HG02840 (cell line): Measurements from ENCODE around the gene ZSWIM6.

Experiments used
- ATAC-seq: cut with Tn5 transposase; IDR thresholded peaks from one replicate; pipeline ENCODE4 v1.9.1; 2021; ENCODE audit warnings: mild to moderate bottlenecking, moderate library complexity, moderate number of reproducible peaks; ENCODE audit not compliant: unreplicated experiment, low FRiP score

The ZSWIM6 gene

DNA sequence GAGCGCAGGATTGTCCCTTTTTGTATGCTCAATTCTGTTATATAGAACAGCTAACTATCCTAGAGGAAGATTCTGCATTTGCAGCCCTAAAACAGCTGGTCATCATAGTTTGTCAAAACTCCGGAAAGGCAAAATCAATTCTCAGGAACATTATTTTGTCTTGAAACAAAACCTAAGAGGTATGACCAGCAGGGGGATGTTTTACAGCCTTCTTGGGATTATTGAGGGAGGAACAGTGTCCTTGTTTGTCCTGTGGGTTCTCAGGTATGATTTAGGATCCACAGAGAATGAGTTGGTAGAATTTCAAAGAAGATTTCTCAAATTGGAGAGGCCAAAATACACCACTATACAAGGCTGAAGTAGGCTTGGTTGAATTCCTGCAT is 136.4 kb downstream of the ZSWIM6 start:
- no peak for ATAC-seq

DNA sequence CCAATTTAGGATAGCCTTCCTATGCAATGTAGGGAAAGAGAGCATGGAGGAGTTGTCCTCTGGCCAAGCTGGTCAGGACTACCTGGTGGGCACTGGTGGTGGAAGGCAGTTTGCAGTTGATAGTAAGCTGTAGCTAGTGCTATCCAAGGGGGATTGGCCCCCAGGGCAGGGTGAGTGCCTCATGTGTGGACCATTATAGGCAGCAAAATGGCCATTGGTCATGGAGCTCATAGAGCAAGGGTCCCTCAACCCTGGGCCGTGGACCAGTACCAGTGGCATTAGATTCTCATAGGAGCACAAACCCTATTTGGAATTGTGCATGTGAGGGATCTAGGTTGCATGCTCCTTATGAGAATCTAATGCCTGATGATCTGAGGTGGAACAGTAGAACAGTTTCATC is 139.3 kb downstream of the ZSWIM6 start:
- no peak for ATAC-seq

DNA sequence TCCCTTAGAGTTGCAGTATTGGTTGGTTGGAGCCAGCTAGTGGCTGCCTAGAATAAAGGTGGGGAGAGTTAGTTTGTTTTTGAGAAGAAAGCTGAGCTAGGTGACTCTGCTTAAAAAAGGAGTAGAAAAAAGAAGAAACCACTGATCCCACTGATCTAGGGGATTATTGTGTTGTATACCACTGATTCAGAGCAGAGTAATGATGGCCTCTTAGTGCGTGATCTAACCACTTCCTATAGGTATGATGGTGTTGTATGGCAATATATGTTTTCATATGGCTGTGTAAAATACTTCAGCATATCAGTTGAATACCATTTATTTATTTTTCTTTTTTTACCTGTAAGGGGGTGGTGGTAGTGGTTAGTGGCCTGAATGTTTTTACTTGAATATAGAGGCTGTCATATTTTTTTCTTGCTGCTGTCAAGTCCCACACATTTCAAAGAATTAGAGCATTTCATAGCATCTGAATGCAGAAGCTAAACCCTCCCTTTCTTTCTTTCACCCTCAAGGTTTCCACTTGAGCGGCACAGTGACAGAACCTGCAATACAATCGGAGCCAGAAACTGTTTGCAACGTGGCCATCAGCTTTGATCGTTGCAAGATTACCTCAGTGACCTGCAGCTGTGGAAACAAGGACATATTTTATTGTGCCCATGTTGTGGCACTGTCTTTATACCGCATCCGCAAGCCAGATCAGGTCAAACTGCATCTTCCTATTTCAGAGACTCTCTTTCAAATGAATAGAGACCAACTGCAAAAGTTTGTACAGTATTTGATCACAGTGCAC is 140.3 kb downstream of the ZSWIM6 start:
- ATAC-seq, result no peak

DNA sequence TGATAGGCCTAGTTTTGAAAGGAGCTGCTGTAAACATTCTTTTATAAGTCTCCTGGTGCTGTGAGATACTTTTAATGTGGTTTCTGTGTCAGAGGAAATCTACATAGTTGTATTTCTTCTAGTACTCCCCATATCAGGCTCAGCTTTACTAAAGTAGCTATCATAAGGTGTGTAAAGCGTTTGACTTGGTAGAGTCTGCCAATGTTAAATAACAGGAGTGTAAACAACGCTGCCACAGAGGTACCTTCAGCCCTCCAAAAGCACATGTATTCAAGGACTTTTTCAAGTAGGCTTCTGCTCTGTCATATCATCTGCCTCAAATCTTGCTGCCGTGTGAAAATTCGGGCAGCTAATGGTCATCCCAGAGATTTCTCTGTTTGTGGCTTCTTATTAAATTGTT is 142.7 kb downstream of the ZSWIM6 start:
- ATAC-seq, result no peak

DNA sequence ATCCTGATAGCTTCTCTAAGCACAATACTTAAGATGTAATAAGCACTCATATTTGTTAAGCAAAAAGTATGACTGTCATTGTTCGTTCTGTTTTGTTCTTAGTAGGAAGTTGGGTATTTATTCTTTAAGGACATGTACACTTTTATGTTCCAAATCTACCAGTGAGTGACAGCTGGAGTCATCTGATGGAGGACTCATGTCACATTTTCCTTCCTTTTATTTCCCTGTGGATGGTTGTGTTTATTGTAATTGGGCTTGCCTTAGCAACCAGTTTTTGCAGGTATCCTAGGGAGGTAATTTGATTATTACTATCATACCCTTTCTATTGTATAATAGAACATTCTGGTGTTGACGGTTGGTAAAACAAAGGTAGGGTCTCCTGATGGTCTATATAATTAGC is 145.7 kb downstream of the ZSWIM6 start:
- no peak for ATAC-seq

DNA sequence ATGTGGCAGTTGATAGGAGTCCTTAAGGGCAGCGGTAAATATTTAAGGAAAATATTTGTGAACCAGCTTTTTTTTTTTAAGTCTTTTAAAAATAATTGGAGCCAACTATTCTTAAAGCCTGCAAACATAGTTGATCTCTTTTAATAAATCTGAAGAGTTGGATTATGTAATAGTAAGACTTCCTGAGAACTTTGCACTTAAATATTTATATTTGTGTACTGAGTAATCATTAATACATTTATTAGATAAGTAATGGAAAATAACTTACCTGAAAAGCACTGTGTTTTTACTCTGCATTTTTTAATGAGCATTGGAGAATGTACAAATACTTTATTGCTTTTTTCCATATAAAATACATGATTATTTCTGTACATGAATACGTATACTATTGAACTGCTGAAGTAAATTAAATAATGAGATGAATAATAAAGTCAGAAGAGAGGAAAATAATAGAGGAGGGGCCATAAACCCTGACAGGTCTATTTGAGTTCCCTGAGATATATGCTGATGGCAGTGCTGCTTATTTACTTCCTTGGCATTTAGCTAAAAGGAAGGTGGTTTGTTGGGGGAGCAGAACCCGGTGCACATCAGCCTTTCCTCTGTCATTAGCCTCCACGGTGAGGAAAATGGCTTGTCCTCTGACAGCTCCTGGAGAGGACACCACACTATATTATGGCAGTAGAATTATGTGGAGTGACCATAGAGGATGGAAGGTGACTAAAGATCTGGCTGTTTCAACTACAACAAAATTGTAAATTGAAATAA is 148.0 kb downstream of the ZSWIM6 start:
- no peak for ATAC-seq

DNA sequence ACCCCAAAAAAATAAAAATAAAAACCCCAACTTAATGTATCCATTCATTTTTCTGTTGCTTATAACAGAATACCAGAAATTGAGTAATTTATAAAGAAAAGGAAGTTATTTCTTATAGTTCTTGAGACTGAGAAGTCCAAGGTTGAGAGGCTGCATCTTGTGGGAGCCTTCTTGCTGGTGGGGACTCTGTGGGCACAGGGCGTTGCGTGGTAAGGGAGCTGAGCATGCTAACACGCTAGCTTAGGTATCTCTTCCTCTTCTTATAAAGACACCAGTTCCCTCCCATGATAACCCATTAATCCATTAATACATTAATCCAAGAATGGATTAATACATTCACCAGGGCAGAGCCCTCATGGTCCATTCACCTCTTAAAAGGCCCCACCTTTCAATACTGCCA is 150.9 kb downstream of the ZSWIM6 start:
- ATAC-seq, result no peak

DNA sequence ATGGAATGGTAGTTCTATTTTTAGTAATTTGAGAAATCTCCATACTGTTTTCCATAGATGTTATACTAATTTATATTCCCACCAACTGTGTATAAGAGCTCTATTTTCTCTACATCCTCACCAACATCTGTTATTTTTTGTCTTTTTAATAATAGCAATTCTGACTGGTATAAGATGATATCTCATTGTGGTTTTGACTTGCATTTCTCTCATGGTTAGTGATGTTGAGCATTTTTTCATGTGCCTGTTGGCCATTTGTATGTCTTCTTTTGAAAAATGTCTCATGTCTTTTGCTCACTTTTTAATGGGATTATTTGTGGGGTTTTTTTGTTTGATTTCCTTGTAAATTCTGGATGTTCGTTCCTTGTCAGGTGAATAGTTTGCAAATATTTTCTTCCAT is 154.4 kb downstream of the ZSWIM6 start:
- no peak for ATAC-seq

DNA sequence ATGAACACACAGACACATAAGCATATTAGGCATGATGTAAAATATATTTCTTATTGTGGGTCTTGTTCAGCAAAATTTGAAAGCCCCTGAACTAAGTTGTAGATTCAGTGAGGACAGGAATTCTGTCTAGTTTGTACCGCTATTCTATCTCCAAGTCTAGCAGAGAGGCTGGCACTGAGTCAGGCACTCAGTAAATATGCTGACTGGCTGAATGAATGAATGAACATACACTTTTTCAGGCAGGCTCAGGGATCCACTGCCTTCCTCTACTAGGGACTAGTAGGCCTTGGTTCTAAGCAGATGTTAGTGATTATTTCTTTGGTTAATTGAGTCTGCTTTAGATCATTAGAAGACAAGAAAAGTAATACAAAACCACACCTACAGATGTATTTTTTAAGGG is 157.5 kb downstream of the ZSWIM6 start:
- no peak for ATAC-seq

DNA sequence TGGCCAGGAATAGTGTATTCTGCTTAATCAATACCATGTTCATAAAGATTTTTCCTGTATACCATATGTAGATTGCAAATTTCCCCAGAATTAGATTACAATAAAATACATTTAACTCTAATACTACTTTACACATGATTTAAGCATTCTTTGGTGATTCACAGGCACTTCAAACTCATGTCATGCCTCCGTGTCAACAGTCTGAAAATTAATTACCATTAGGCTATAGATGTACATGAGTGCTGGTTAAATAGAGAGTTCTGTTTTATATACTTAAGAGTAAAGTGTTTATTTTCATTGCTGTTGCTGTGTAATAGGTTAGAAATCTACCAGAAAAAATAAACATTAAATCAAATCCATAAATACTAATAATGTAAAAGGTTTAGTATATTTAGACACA is 159.8 kb downstream of the ZSWIM6 start:
- no peak for ATAC-seq

DNA sequence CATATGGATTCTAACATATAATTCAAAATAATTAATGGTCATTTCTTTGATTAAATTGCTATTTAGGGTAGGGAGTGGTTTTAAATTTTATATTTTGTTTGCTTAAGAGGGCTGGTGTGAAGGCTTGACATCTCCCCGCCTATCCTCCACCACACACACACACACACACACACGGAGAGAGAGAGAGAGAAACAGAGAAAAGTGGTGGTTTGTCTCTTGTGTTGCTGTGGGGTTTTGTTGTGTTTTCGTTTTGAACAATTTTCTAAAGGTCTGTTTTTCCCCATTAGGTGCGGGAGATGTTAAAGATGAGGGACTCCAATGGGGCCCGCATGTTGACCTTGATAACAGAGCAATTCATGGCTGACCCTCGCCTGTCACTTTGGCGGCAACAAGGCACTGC is 161.9 kb downstream of the ZSWIM6 start:
- no peak for ATAC-seq

DNA sequence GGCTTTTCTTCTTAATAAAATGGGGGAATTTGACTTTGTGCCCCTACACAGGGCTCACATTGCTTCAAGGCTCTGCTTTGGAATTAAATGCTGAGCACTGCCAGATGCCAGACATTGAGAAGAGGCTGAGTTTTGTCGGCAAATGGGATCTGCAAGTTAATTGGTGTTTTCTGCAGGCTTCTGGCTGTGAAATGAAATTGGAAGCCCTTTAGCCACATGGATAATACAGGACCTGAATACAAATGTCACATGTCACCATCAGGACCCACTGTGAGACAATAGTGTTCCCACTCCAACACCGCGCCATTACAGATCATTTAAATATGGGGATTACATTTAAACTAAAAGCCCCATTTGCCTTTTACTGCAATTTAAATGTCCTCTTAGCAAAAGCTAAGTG is 164.4 kb downstream of the ZSWIM6 start:
- ATAC-seq, result no peak

DNA sequence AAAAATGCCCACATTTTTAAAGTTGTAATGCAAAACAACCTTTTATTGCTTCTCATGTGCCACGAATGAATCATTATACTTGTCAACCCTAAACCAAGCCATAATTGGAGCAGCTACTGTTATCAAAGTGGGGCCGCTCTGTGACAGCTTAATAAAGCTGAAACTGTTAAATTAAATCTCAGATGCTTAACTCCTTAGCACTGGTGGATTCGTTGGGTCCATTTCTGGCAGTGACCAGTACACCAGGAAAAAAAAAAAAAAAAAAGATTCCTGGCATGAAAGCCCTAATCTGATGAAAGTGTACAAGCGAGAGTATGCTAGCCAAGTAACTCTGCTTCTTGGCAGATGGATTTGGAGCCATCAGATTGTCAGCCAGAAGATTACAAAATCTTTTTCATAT is 164.8 kb downstream of the ZSWIM6 start:
- ATAC-seq, result no peak

DNA sequence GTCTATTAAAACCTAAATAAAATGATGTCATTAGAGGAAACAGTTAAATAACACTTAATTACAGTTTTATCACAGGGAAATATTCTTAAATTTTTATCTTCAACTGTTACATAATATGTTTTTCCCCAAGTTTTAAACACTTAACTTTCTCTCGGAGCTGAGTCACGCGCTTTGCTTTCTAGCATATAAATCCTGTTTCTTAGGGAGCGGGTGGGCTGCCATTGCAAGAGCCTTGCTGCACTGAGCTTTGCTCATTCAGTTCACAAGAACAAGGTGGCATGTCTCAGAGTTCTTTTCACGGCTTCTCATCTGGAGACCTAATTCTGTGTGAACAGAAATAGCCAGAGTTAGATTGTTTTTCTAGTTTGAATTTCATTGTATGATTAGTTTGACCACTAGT is 166.1 kb downstream of the ZSWIM6 start:
- no peak for ATAC-seq

DNA sequence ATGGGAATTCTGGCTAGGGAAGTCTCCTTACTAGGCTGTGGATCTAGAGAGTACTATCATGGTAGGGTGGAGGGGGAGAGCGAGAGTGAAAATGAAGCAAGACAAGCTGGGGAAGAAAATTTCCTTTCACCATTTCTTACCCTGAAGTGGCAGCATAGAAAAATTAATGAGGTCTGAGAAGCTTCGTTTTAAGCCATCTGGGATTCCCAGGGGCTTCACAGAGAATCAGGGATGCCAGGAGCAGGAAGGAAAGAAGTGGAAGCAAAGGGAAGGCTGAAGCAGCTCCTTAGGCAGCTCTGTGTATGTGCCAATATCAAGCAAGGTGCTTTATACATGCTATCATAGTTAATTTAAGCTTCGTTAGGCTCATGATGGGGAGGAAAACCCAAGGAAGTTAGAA is 169.9 kb downstream of the ZSWIM6 start:
- no peak for ATAC-seq

DNA sequence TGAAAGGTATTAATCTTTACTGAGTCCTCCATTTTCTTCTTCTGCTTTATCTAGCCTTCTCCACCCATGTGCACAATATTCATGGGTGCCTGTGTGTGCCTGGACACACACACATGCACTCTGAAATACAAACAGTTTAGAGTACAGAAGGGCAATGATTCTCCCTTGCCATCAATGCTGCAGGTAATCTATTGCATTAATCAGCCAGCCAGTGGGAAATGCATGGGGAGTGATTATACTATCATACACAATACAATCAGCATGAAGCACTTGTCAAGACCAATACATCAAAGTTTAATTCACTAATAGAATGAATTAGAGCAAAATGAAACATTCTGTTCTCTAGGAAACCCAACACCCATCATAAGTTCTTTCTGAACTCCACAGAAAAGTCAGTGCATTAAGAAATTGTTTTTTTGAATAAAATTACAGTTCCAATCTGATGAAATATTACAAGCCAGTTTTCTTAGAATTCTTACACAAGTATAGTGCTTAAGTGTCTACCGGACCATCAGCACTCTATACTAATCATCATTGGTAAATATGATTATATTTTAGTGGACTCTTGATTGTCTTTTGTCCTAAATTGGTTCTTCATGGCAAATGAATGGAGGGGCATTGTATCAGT is 172.2 kb downstream of the ZSWIM6 start:
- no peak for ATAC-seq

DNA sequence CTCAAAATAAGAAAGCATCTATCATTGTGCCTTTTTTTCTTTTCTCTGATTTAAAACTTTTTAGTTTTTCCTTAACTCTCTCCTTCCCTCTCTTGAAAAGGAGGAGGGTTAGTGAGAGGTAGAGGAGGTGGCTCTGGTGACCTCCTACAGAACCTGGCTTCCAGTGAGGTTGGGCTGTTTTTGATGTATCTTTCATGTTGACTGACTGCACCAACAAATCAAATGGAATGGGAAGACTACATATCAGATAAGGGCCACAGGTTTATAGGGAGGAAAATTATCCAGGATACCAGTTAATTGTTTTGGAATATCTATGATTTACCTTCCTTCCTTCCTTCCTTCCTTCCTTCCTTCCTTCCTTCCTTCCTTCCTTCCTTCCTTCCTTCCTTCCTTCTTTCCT is 173.2 kb downstream of the ZSWIM6 start:
- no peak for ATAC-seq

DNA sequence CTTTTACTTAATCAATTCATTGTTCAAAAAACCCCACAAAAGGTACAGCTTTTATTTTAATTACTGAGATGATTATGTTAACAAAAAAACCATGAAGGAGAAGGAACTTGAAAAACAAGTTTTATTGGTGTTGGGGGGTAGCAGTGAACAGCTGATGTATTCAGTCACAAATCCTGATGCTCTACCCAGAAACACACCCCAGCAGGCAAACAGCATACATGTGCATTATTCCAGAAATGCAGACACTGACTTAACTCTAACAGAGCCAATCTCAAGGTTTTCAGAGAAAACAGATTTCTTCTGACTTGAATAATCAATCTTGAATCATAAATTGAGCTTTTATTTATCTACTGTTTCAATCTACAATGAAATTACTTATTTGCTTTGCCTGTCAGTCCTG is 175.2 kb downstream of the ZSWIM6 start:
- no peak for ATAC-seq

DNA sequence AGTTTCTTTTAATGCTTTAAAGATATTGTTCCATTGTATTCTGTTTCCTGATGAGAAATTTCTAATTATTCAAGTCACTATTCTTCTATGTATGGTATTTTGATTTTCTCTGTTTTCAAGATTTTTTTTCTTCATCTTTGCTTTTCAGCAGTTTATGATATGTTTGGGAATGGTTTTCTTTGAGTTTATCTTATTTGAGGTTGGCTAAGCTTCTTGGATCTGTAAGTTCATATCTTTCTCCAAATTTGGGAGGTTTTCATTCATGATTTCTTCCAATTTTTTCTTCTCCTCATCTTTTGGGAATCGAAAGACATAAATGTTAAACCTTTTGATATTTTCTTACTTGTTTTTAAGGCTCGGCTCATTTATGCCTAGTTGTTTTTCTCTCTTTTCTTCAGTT is 184.9 kb downstream of the ZSWIM6 start:
- ATAC-seq, result no peak

DNA sequence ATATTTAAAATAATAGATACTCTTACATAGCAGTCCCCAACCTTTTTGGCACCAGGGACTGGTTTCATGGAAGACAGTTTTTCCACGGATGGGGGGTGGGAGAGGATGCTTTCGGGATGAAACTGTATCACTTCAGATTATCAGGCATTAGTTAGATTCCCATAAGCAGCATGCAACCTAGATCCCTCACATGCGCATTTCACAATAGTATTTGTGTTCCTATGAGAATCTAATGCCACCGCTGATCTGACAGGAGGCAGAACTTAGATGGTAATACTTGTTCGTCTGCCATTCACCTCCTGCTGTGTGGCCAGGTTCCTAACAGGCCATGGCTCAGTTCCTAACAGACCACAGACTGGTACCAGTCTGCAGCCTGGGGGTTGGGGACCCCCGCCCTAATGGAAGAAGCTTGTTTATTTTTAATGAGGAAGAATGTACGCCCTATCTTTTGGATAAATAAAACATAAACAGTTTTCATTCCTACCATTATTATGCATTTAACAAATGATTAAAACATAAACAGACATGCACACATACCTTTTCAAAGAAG is 187.7 kb downstream of the ZSWIM6 start:
- no peak for ATAC-seq

DNA sequence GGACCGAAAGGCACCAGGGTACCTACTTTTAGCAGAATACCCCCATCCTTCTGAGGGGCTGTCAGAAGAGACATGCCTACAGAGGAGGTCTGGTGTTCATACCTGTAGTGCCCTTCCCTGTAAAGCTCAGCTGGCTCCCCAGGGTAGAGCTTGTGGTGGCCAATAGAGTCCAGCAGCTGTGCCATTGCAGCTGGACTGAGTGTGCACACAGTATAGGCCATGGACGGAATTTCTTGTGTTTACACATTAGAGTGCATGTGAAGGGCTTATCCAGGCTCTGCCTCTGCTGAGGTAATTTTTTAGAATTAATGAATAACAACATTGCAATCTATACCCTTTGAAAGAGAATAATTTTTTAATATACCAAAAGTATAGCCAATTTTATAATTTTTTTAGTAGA is 191.0 kb downstream of the ZSWIM6 start:
- ATAC-seq, result no peak
